NCI-H2107 treated with DMSO at 0.1 percent for 48 hours (cell line): ENCODE measurements around the gene MTRR.
"Not testable (repeated sequence)": the region's sequence is repeated elsewhere in the genome, so short reads cannot be mapped to it uniquely, and the experiment has no call there.

Experiments
- DNase-seq: peaks from one replicate; lab custom pipeline; 2025; ENCODE audit not compliant: unreplicated experiment; lab: John Stamatoyannopoulos, UW

The MTRR gene

DNA sequence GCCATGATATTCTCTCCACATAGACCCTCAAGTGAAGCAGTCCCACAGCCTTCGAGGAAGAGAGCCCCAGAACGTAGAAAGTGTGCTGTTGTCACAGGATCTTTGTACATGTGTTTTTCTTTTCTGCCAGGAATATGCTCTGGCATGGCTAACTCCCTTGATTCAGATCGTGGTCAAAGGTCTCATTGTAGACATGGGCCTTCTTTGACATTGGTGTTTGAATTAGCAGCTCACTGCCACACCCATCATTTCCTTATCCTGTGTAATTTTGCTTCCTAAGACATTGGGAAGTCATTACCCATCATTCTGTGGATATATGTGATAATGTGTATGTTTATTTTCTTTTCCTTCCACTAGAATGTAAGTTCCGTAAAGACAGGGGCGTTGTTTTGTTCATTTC is 25.5 kb downstream of the MTRR start:
- DNase-seq, result no peak

- DNase-seq, result no peak
Observed at GRCh38 chr5:7894860-7895259, 25.9 kb downstream of the MTRR start.

GRCh38 chr5:7897014-7897600 is 28.2 kb downstream of the MTRR start:
- no peak for DNase-seq

GRCh38 chr5:7902201-7902600 is 33.3 kb downstream of the MTRR start:
- DNase-seq, result no peak

DNA sequence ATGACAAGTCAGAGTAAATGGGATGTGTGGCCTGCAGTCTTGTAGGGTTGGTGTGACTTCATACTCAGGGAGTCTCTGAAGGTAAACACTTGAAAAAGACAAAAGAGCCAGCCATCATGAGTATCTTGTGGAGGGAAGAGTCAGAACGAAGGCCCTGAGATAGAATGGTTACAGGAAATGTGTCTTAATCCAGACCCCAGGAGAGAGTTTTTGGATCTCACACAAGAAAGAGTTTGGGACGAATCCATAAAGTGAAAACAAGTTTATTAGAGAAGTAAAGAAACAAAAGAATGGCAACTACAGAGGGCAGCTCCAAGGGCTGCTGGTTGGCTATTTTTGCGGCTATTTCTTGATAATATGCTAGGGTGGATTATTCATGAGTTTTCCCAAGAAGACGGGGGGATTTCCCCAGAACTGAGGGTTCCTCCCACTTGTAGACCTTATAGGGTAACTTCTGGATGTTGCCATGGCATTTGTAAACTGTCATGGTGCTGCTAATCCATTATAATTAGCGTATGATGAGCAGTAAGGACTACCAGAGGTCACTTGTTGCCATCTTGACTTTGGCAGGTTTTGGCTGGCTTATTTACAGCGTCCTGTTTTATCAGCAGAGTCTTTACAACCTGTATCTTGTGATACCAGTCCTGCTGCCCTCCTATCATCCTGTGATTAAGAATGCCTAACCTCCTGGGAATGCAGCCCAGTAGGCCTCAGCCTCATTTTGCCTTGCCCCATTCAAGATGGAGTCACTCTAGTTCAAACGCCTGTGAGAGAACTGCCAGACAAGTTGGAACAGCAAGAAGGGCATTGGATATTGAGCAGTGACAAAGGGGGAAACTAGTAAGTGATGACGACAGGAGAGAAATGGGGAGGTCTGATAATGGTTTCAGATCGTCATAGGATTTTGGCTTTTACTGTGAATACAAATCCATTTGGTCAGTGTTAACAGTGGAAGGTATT is 34.0 kb downstream of the MTRR start:
- no peak for DNase-seq

- DNase-seq, result no peak
Observed at GRCh38 chr5:7904170-7904569, 35.2 kb downstream of the MTRR start.

DNA sequence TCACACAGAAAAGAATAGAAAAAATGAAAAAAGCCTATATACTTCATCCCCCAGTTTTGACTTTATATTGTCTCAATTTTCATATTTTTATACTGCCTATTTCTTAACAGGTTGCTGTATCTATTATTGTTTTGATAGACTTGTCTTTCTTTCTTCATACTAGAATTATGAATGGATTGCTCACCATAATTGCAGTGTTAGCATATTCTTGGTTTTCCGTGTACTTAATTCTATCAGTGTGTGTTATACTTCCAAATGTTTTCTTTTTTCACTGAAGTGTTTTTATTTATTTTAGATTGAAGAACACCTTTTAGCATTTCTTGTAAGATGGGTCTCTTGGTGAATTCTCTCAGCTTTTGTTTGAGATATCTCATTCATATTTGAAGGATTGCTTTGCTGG is 38.7 kb downstream of the MTRR start:
- DNase-seq, result no peak

DNA sequence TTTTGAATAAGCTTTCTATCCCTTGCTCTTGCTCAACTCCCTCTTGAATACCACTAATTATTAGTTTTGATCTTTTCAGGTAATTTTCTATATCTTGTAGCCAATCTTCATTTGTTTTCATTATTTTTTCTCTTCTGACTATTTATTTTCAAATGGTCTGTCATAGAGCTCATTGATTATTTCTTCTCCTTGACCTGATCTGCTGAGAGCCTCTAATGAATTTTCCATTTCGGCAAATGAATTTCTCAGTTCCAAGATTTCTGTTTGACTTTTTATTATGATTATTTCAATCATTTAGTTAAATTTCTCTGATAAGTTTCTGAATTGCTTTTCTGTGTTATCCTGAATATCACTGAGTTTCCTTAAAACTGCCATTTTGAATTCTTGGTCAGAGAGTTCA is 39.4 kb downstream of the MTRR start:
- no peak for DNase-seq

DNA sequence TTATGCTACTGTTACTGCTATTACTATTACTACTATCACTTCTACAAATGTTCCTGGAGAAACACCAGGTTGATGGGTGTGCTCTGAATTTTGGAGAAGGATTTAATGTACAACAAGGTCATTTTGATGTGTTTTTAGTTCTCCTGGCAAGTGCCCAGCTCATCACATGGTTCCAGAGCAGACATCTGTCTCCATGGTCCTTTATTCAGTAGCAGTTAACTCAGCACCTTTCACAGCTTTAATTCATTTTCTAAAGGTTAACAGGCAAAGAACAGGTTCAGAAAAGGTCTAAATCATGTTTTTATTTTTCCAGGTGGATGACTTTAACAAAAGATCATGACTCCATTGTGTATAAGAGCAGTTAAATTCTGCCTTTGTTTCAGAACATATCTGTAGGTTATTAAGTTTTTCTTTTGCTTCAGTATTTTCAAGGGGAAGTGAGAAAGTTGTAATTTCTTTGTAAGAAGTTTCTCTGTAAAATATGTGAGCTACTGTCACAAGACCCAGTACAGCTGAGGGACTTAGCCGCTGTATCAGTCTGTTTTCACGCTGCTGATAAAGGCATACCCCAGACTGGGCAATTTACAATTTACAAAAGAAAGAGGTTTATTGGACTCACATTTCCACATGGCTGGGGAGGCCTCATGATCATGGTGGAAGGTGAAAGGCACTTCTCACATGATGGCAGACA is 41.9 kb downstream of the MTRR start:
- no peak for DNase-seq

DNA sequence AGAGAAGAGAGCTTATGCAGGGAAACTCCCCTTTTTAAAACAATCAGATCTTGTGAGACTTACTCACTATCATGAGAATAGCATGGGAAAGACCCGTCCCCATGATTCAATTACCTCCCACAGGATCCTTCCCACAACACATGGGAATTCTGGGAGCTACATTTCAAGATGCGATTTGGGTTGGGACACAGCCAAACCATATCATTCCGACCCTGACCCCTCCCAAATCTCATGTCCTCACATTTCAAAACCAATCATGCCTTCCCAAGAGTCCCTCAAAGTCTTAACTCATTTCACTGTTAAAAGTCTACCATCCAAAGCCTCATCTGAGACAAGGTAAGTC is 42.5 kb downstream of the MTRR start:
- not testable (repeated sequence) for DNase-seq

DNA sequence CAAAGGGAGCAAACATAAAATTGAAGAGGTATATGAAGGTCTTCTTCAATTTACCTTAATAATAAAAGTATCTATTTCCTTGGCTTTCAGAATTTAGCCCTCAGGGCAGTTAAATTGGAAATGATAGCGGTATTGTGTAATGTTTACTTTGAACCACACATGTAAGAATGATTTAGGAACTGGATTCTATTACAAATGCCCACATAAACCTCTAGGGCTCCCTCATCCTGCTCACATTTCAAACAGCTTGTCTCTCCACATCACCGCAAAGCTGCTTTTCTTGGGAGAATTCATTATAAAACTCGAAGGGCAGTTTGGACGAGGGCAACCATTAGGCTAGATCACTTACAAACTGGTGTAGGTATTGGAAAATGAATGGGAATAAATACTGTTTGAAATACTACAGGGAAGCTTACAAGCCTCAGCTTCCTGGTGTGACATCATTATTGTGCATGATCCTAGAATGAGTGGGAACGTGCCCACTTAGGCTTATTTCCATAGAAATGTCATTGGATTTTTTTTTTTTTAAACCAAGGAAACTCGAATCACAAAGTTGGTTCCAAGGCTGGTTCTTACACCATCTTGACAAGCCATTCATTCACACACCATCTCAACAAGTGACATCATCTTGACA is 47.3 kb downstream of the MTRR start:
- peak; percentile 90 for DNase-seq

GRCh38 chr5:7917130-7918123 is 48.5 kb downstream of the MTRR start:
- DNase-seq, result no peak

GRCh38 chr5:7925961-7926695 is 57.2 kb downstream of the MTRR start:
- no peak for DNase-seq

DNA sequence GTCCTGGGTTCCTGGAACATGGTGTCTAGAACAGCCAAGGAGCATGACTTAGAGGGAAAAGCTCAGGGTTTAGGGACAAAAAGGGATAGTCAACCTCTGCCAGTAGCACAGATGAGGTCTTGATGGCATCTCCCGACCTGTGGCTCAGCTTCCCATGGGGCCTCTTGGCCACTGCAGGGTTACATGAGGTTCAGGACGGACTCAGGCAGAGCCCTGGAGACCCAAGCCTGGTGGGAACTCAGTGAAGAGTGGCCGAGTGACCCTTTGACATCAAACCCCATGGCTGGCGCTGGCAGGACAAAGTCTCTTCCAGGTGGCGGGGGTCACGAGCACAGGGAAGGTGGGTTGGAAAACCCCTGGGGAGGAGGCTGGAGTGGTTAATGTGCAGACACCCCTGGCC is 57.8 kb downstream of the MTRR start:
- no peak for DNase-seq

DNA sequence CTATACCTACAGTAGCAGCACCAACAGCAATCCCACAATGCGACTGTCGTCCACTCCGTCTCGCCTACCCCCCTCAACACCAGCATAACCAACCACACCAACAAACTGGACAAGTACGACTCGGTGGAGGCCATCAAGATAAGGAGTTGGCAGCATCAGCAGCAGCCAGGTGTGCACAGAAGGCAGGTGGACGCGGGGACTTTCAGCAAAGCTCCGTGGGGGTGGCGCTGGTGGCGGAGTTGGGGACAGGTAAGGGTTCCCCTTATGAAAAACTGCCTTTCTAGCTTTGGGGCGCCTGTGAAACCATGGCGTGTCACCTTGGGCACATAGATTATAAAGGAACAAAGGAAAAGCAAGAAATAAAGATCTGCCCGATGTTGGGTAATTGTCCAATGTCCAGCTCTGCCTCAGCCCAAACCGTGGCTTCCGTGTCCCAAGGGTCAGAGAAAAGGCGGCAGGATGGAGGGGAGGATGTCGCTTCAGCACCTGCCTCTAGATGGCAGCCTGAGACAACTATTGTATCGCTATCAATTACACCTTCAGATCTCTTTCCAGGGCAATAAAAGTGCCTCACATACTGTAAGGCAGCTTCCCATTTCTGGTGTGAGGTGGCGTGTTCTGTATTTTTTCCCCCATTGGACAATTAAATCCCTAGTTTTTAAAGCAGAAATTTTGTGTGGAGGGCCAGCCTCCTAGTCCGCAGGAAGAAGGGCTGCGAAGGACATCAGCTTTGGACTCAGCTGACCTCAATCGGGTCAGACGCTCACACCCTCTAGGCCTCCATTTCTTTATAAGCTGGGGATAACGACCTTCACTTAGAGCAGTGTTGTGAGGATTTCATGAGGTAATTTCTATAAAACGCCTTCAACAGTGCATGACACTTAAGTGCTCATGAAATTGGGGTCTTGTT is 58.8 kb downstream of the MTRR start:
- peak; percentile 85 for DNase-seq

- no peak for DNase-seq
Observed at GRCh38 chr5:7930011-7930410, 61.1 kb downstream of the MTRR start.

GRCh38 chr5:7941692-7942091 is 72.7 kb downstream of the MTRR start:
- DNase-seq, result peak; percentile 72

- DNase-seq, result no peak
Observed at GRCh38 chr5:7947301-7947700, 78.4 kb downstream of the MTRR start.
